ENCODE data around the gene LRRC8A.

GRCh38 chr9:128895556-128895955, 13.6 kb downstream of the LRRC8A start:
- TF ChIP-seq CTCF (conservative IDR thresholded peaks at IDR 0.05; ENCODE audit: low read depth, low read length) (no peak), POLR2A (IDR thresholded peaks at IDR 0.05; ENCODE audit: low read depth, low read length) (no peak), BHLHE40 (IDR thresholded peaks at IDR 0.05; ENCODE audit: low read depth, low read length) (no peak), USF2 (IDR thresholded peaks at IDR 0.05; ENCODE audit: low read depth, low read length) (no peak)
